T-cell (primary cell): Measurements from ENCODE around the gene TECPR2. TPM values are rescaled to one million over a fixed set of nuclear protein-coding genes. Genes with fewer than 3 reads are reported as not detected.

Experiments used
- ATAC-seq, 4 experiments: fragments of 200-7000 bp in 3 of 4; fragments of 150-1000 bp in 1 of 4; cut with Tn5 transposase; replicated peaks in 1 of 4; 1 replicate in 3 of 4; 2 replicates in 1 of 4; pipeline ENCODE4 v1.10.0; 2021; ENCODE audit warnings: moderate library complexity in 3 of 4, mild to moderate bottlenecking in 2 of 4, moderate number of reproducible peaks in 1 of 4
- CTCF ChIA-PET, 2 donors: fragments of 300-600 bp; sonication (Branson Sonifier 250); formaldehyde crosslinking; loops; one replicate each; lab custom pipeline; 2022; ENCODE audit warnings: antibody characterized with exemption in 2 of 2; lab: Charles Lee
- POLR2A ChIA-PET, 2 donors: fragments of 300-600 bp; sonication (Branson Sonifier 250); formaldehyde crosslinking; loops; one replicate each; lab custom pipeline; 2022; ENCODE audit warnings: antibody characterized with exemption in 2 of 2; lab: Charles Lee
- DNase-seq, 35 experiments: peaks; one replicate each; pipeline versions ENCODE4 v3.0.0 to v3.0.0-alpha.2; 2013 to 2023
- H3K27ac ChIP-seq: one replicate; pipeline ENCODE4 v1.5.1; 2013; ENCODE audit warnings: low read length
- H3K27me3 ChIP-seq, 2 experiments: replicated peaks in 1 of 2; 1 replicate in 1 of 2; 2 replicates in 1 of 2; pipeline versions ENCODE4 v1.6.1 to v1.7.0; 2013; ENCODE audit warnings: low read length in 1 of 2, mixed read lengths in 1 of 2; ENCODE audit not compliant: control insufficient read depth in 2 of 2, insufficient read depth in 2 of 2; ENCODE audit errors: extremely low read depth in 1 of 2
- H3K36me3 ChIP-seq, 2 donors: 1 replicate in 1 of 2; 2 replicates in 1 of 2; pipeline versions ENCODE4 v1.6.1 to v1.7.0; 2013; ENCODE audit warnings: low read length in 1 of 2; ENCODE audit not compliant: control insufficient read depth in 2 of 2, insufficient read depth in 1 of 2; ENCODE audit errors: extremely low read depth in 1 of 2
- H3K4me1 ChIP-seq, 2 experiments: 1 replicate in 1 of 2; 2 replicates in 1 of 2; pipeline versions ENCODE4 v1.6.1 to v1.7.0; 2013; ENCODE audit warnings: low read length in 2 of 2, mixed read lengths in 1 of 2; ENCODE audit not compliant: insufficient read depth in 2 of 2, control insufficient read depth in 1 of 2; ENCODE audit errors: extremely low read depth in 1 of 2
- H3K4me3 ChIP-seq, 2 donors: 1 replicate in 1 of 2; 2 replicates in 1 of 2; pipeline versions ENCODE4 v1.5.1 to v1.7.0; 2013; ENCODE audit warnings: mild to moderate bottlenecking in 2 of 2, low read length in 1 of 2, moderate library complexity in 1 of 2; ENCODE audit not compliant: control insufficient read depth in 1 of 2; ENCODE audit errors: extremely low read depth in 1 of 2
- H3K9me3 ChIP-seq: 2 replicates; pipeline ENCODE4 v1.7.0; 2013
- H3K27ac Mint-ChIP-seq, 2 donors: one replicate each; pipeline ENCODE4 v1.8.0; 2020 to 2021; ENCODE audit warnings: mild to moderate bottlenecking in 2 of 2, mixed read lengths in 2 of 2
- H3K27me3 Mint-ChIP-seq, 2 donors: one replicate each; pipeline ENCODE4 v1.8.0; 2021 to 2022; ENCODE audit warnings: mixed read lengths in 2 of 2
- H3K36me3 Mint-ChIP-seq: one replicate; pipeline ENCODE4 v1.8.0; 2021; ENCODE audit warnings: mixed read lengths
- H3K4me1 Mint-ChIP-seq, 3 donors: one replicate each; pipeline ENCODE4 v1.8.0; 2020 to 2022; ENCODE audit warnings: mixed read lengths in 3 of 3, mild to moderate bottlenecking in 1 of 3
- H3K4me3 Mint-ChIP-seq, 3 donors: one replicate each; pipeline ENCODE4 v1.8.0; 2020 to 2022; ENCODE audit warnings: mild to moderate bottlenecking in 3 of 3, mixed read lengths in 3 of 3, moderate library complexity in 3 of 3
- H3K9me3 Mint-ChIP-seq, 3 donors: one replicate each; pipeline ENCODE4 v1.8.0; 2020 to 2022; ENCODE audit warnings: mixed read lengths in 3 of 3
- WGBS: methylation state at CpG from one replicate; pipeline ENCODE4 v1.1.5; 2013; ENCODE audit warnings: missing lambda C conversion rate; ENCODE audit not compliant: insufficient coverage; 5-methylcytosine and 5-hydroxymethylcytosine counted together
- total RNA-seq, 35 experiments: library from RNA in 6 of 35; stranded (reverse) in 6 of 35; fragments of 120-200 nt in 1 of 35; gene quantifications; one replicate each; pipeline versions ENCODE4 v1.2.1 to v1.2.4 and lab custom pipeline; 2013 to 2026

TECPR2 gene
- total RNA-seq, 5 donors from 2014 or later (not counting 1 experiment from before 2014, with no cell fraction given), result 8.6 to 16.5 (median 10.8) TPM

GRCh38 chr14:102394717-102395375 is 32.1 kb downstream of the TECPR2 start:
- Mint-ChIP-seq H3K27me3 (no peaks in the 10 kb centered on the region), H3K4me3 (peak overlapping the region; percentile 25 to 64 (median 48)), H3K4me1 (peaks cover 10 to 21% (median 13%) of the 10 kb centered on the region in 3 donors), H3K36me3 (peaks cover 42% of the 10 kb centered on the region), H3K27ac (peak overlapping the region; percentile 88 to 89), H3K9me3 (peaks cover 4 to 16% (median 5%) of the 10 kb centered on the region in 3 donors)
- ATAC-seq, result peak; percentile 48 to 99 (median 78)
- peak overlapping the region; percentile 59 for H3K27ac ChIP-seq
- 32% methylated on average over 7 of the region's 9 CpGs for WGBS
- H3K9me3 ChIP-seq, result no peaks in the 10 kb centered on the region
- POLR2A ChIA-PET, result interaction anchor here (0.5 to 0.6 kb wide), 4 partner anchors 14 to 654 kb away, joined by 3 to 5 read pairs (median 4); no protein-coding TSS in a partner anchor
- H3K4me1 ChIP-seq, result peaks cover 6 to 10% of the 10 kb centered on the region in 2 experiments
- no peak overlapping the region for H3K4me3 ChIP-seq
- DNase-seq, result peak in 13 of 35 experiments; percentile 2 to 57 (median 10)
- H3K36me3 ChIP-seq, result no peaks in the 10 kb centered on the region
- CTCF ChIA-PET, result interaction anchor here in 1 of 2 donors (0.9 kb wide), 1 partner anchor 18 kb away, joined by 3 read pairs; no protein-coding TSS in a partner anchor
- H3K27me3 ChIP-seq, result no peaks in the 10 kb centered on the region

- Mint-ChIP-seq H3K36me3 (peaks cover 38% of the 10 kb centered on the region), H3K9me3 (peaks cover 4 to 16% (median 5%) of the 10 kb centered on the region in 3 donors), H3K27ac (no peak overlapping the region), H3K4me1 (peaks cover 10 to 21% (median 13%) of the 10 kb centered on the region in 3 donors), H3K27me3 (no peaks in the 10 kb centered on the region), H3K4me3 (no peak overlapping the region)
- Histone ChIP-seq H3K27ac (no peak overlapping the region), H3K9me3 (no peaks in the 10 kb centered on the region), H3K4me3 (no peak overlapping the region), H3K4me1 (peaks cover 6 to 10% of the 10 kb centered on the region in 2 experiments), H3K27me3 (no peaks in the 10 kb centered on the region), H3K36me3 (no peaks in the 10 kb centered on the region)
- ATAC-seq, result no peak
- WGBS, result 84% methylated on average over 5 of the region's 7 CpGs
- POLR2A ChIA-PET, result no interaction called here
- no peak for DNase-seq
- CTCF ChIA-PET, result no interaction called here
Measured at GRCh38 chr14:102396521-102396920, 33.8 kb downstream of the TECPR2 start.

GRCh38 chr14:102403028-102403427 is 40.3 kb downstream of the TECPR2 start:
- Mint-ChIP-seq H3K27ac (no peak overlapping the region), H3K36me3 (peaks cover 30% of the 10 kb centered on the region), H3K4me1 (no peaks in the 10 kb centered on the region), H3K27me3 (no peaks in the 10 kb centered on the region), H3K9me3 (peaks cover 15 to 33% (median 24%) of the 10 kb centered on the region in 3 donors), H3K4me3 (no peak overlapping the region)
- CTCF ChIA-PET, result no interaction called here
- no peaks in the 10 kb centered on the region for H3K27me3 ChIP-seq
- H3K9me3 ChIP-seq, result no peaks in the 10 kb centered on the region
- no peak for ATAC-seq
- no peak for DNase-seq
- H3K4me3 ChIP-seq, result no peak overlapping the region
- H3K36me3 ChIP-seq, result no peaks in the 10 kb centered on the region
- POLR2A ChIA-PET, result no interaction called here
- no peak overlapping the region for H3K27ac ChIP-seq
- no peaks in the 10 kb centered on the region for H3K4me1 ChIP-seq

- Mint-ChIP-seq H3K4me1 (peaks cover 5 to 6% (median 6%) of the 10 kb centered on the region in 3 donors), H3K27me3 (no peaks in the 10 kb centered on the region)
Measured at GRCh38 chr14:102407258-102407657, 44.5 kb downstream of the TECPR2 start.

GRCh38 chr14:102408724-102409123 is 46.0 kb downstream of the TECPR2 start:
- H3K27me3 ChIP-seq, result no peaks in the 10 kb centered on the region
- Mint-ChIP-seq H3K27ac (peak overlapping the region in 1 of 2 donors; percentile 16), H3K4me3 (no peak overlapping the region), H3K4me1 (peaks cover 5 to 6% (median 6%) of the 10 kb centered on the region in 3 donors), H3K27me3 (no peaks in the 10 kb centered on the region), H3K36me3 (peaks cover 20% of the 10 kb centered on the region), H3K9me3 (peaks cover 0 to 3% (median 3%) of the 10 kb centered on the region in 3 donors)
- ChIA-PET CTCF (no interaction called here), POLR2A (no interaction called here)
- no peaks in the 10 kb centered on the region for H3K9me3 ChIP-seq
- H3K27ac ChIP-seq, result no peak overlapping the region
- no peak overlapping the region for H3K4me3 ChIP-seq
- DNase-seq (no peak), ATAC-seq (no peak)
- peaks cover 2 to 4% of the 10 kb centered on the region in 2 donors for H3K36me3 ChIP-seq
- no peaks in the 10 kb centered on the region for H3K4me1 ChIP-seq

More at GRCh38 chr14:102407258-102407657, 44.5 kb downstream of the TECPR2 start:
- no peak for ATAC-seq
- Histone ChIP-seq H3K4me3 (no peak overlapping the region), H3K36me3 (peaks cover 2 to 4% of the 10 kb centered on the region in 2 donors), H3K27ac (no peak overlapping the region), H3K27me3 (no peaks in the 10 kb centered on the region), H3K4me1 (no peaks in the 10 kb centered on the region), H3K9me3 (no peaks in the 10 kb centered on the region)
- Mint-ChIP-seq H3K27ac (no peak overlapping the region), H3K4me3 (no peak overlapping the region), H3K9me3 (peaks cover 15 to 17% (median 15%) of the 10 kb centered on the region in 3 donors), H3K36me3 (peaks cover 33% of the 10 kb centered on the region)
- WGBS, result 98% methylated on average over 5 of the region's 7 CpGs
- DNase-seq, result no peak
- POLR2A ChIA-PET, result no interaction called here
- CTCF ChIA-PET, result no interaction called here

GRCh38 chr14:102415671-102416070 is 52.9 kb downstream of the TECPR2 start:
- 88% methylated on average over 15 of the region's 16 CpGs for WGBS
- Histone ChIP-seq H3K4me3 (no peak overlapping the region), H3K4me1 (no peaks in the 10 kb centered on the region), H3K27me3 (no peaks in the 10 kb centered on the region), H3K27ac (no peak overlapping the region), H3K9me3 (no peaks in the 10 kb centered on the region), H3K36me3 (peaks cover 13 to 15% of the 10 kb centered on the region in 2 donors)
- Mint-ChIP-seq H3K9me3 (no peaks in the 10 kb centered on the region), H3K36me3 (peaks cover 14% of the 10 kb centered on the region), H3K27me3 (no peaks in the 10 kb centered on the region), H3K27ac (no peak overlapping the region), H3K4me3 (no peak overlapping the region), H3K4me1 (peaks cover 0 to 4% (median 0%) of the 10 kb centered on the region in 3 donors)
- POLR2A ChIA-PET, result no interaction called here
- ATAC-seq, result no peak
- CTCF ChIA-PET, result no interaction called here
- DNase-seq, result no peak
